IPS DF 6.9 (cell line): ENCODE data around the gene MVD.

Experiments
- DNase-seq: peaks from one replicate; pipeline ENCODE4 v3.0.0-alpha.2; 2013; ENCODE audit warnings: low read depth, low spot score
- H3K27ac ChIP-seq: one replicate; pipeline ENCODE4 v1.5.1; 2013; ENCODE audit warnings: low read length, control low read depth
- H3K27me3 ChIP-seq: 2 replicates; pipeline ENCODE4 v1.6.1; 2013; ENCODE audit warnings: mild to moderate bottlenecking, low read length; ENCODE audit not compliant: control insufficient read depth, insufficient read depth
- H3K36me3 ChIP-seq: 2 replicates; pipeline ENCODE4 v1.6.1; 2013; ENCODE audit warnings: low read length; ENCODE audit not compliant: control insufficient read depth, insufficient read depth
- H3K4me1 ChIP-seq: 2 replicates; pipeline ENCODE4 v1.6.1; 2013; ENCODE audit warnings: low read length; ENCODE audit not compliant: control insufficient read depth, insufficient read depth
- H3K4me3 ChIP-seq: 2 replicates; pipeline ENCODE4 v1.5.1; 2013; ENCODE audit warnings: mild to moderate bottlenecking, low read length
- H3K9me3 ChIP-seq: 2 replicates; pipeline ENCODE4 v1.6.1; 2013; ENCODE audit warnings: low read length, inconsistent platforms; ENCODE audit not compliant: control insufficient read depth, insufficient read depth
- WGBS: extraction: QIAGEN DNeasy Blood & Tissue Kit; methylation state at CpG from one replicate; pipeline ENCODE4 v1.1.7; 2013; ENCODE audit warnings: mixed read lengths, missing lambda C conversion rate; ENCODE audit not compliant: insufficient read length, insufficient coverage; 5-methylcytosine and 5-hydroxymethylcytosine counted together

Gene MVD

GRCh38 chr16:88690341-88691128 is 27.6 kb upstream of the MVD start:
- Histone ChIP-seq H3K36me3 (no peaks in the 10 kb centered on the region; the same call in 1 of the 2 replicates), H3K27ac (no peak overlapping the region), H3K4me1 (peaks cover 2% of the 10 kb centered on the region; the same call in 1 of the 2 replicates), H3K27me3 (no peaks in the 10 kb centered on the region), H3K9me3 (no peaks in the 10 kb centered on the region), H3K4me3 (no peak overlapping the region)
- no peak for DNase-seq
- no CpG with 5 or more reads among the region's 21 CpGs for WGBS

- no peaks in the 10 kb centered on the region for H3K9me3 ChIP-seq
- no peak for DNase-seq
- no peak overlapping the region for H3K27ac ChIP-seq
- H3K27me3 ChIP-seq: no peaks in the 10 kb centered on the region
- H3K36me3 ChIP-seq: no peaks in the 10 kb centered on the region; the same call in 1 of the 2 replicates
- WGBS: no CpG with 5 or more reads among the region's 28 CpGs
- peaks cover 2% of the 10 kb centered on the region; the same call in 1 of the 2 replicates for H3K4me1 ChIP-seq
- no peak overlapping the region for H3K4me3 ChIP-seq
These were observed 25.3 kb upstream of the MVD start for GRCh38 chr16:88688013-88688778.

- H3K9me3 ChIP-seq: no peaks in the 10 kb centered on the region
- WGBS: no CpG with 5 or more reads among the region's 3 CpGs
- no peak overlapping the region for H3K4me3 ChIP-seq
- H3K4me1 ChIP-seq: peaks cover 2% of the 10 kb centered on the region; the same call in 1 of the 2 replicates
- H3K36me3 ChIP-seq: no peaks in the 10 kb centered on the region; the same call in 1 of the 2 replicates
- no peak overlapping the region for H3K27ac ChIP-seq
- DNase-seq: no peak
- H3K27me3 ChIP-seq: no peaks in the 10 kb centered on the region
These were observed 24.8 kb upstream of the MVD start for GRCh38 chr16:88687676-88688012.

GRCh38 chr16:88687254-88687576 is 24.3 kb upstream of the MVD start:
- no peak for DNase-seq
- Histone ChIP-seq H3K36me3 (no peaks in the 10 kb centered on the region; the same call in 1 of the 2 replicates), H3K4me3 (no peak overlapping the region), H3K27ac (no peak overlapping the region), H3K4me1 (peaks cover 2% of the 10 kb centered on the region; the same call in 1 of the 2 replicates), H3K27me3 (no peaks in the 10 kb centered on the region), H3K9me3 (no peaks in the 10 kb centered on the region)
- no CpG with 5 or more reads among the region's 10 CpGs for WGBS

DNA sequence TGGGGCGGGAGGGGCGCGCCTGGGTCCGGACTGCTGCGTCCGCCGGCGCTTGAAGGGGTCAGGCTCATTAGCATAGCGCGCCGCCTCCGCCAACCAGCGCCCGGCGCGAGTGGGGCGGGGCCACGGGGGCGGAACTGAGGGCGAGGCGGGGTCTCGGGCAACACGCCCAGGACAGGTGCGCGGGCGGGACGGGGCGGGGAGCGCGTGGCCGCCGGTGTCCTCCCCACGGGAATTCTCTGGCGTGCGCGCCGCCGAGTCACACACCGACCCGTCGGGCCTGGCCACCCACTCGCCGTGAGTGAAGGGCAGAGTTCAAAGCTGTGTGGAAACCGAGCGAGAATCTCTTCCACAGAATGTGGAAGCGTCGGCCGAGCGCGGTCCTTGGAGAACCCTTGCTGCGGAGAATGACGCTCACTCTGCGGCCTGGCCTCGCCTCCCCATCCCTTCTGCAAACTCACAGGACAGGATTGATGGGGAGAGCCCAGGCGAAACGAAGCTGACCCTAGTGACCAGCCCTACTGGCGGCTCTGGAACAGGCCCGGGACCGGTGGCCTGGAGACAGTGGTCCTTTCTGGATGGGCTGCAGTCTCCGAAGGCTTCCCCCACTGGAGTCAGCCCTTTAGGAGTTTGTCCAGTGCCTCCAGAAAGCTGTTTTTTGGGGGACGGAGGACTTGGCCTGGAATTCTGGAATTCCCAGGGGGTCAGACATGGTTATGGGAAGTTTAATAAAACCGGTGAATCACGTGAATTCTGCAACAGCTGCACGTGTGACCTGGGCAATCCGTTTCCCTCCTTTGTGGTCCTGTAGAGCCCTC is 23.8 kb upstream of the MVD start, which contains the start of gene SNAI3:
Gene SNAI3 (minus strand): TSS at position 69 of the 815 bp plus-strand sequence. CDS start 101 bp downstream, outside the sequence.
- H3K27me3 ChIP-seq: no peaks in the 10 kb centered on the region
- H3K36me3 ChIP-seq: no peaks in the 10 kb centered on the region; the same call in 1 of the 2 replicates
- H3K4me1 ChIP-seq: peaks cover 2% of the 10 kb centered on the region; the same call in 1 of the 2 replicates
- DNase-seq: no peak
- peak within 1 kb of the TSS; percentile 58; the same call in 1 of the 2 replicates for H3K4me3 ChIP-seq
- WGBS: no CpG with 5 or more reads among the region's 65 CpGs
- H3K9me3 ChIP-seq: no peaks in the 10 kb centered on the region
- H3K27ac ChIP-seq: no peak within 1 kb of the TSS

DNA sequence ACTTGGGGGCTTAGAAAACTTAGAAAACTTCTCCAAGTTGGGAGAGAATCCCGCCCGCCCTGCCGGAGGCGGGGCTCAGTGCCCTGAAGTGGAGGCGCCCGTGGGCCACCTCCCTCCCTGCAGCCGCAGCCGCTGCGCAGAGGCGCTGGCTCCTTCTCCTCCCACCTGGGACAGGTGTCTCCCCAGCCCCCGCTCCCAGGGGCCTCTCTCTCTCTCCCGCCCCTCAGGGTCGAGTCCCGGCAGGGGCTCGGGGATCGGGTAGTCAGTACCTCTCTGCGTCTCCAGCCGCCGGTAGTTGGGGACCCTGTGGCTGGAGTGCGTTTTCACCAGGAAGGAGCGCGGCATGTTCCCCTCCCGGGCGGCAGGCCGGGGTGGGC is 23.2 kb upstream of the MVD start:
- Histone ChIP-seq H3K4me3 (peak overlapping the region; percentile 58; the same call in 1 of the 2 replicates), H3K27me3 (no peaks in the 10 kb centered on the region), H3K27ac (no peak overlapping the region), H3K4me1 (peaks cover 2% of the 10 kb centered on the region; the same call in 1 of the 2 replicates), H3K9me3 (no peaks in the 10 kb centered on the region), H3K36me3 (no peaks in the 10 kb centered on the region; the same call in 1 of the 2 replicates)
- DNase-seq: no peak
- no CpG with 5 or more reads among the region's 25 CpGs for WGBS

DNA sequence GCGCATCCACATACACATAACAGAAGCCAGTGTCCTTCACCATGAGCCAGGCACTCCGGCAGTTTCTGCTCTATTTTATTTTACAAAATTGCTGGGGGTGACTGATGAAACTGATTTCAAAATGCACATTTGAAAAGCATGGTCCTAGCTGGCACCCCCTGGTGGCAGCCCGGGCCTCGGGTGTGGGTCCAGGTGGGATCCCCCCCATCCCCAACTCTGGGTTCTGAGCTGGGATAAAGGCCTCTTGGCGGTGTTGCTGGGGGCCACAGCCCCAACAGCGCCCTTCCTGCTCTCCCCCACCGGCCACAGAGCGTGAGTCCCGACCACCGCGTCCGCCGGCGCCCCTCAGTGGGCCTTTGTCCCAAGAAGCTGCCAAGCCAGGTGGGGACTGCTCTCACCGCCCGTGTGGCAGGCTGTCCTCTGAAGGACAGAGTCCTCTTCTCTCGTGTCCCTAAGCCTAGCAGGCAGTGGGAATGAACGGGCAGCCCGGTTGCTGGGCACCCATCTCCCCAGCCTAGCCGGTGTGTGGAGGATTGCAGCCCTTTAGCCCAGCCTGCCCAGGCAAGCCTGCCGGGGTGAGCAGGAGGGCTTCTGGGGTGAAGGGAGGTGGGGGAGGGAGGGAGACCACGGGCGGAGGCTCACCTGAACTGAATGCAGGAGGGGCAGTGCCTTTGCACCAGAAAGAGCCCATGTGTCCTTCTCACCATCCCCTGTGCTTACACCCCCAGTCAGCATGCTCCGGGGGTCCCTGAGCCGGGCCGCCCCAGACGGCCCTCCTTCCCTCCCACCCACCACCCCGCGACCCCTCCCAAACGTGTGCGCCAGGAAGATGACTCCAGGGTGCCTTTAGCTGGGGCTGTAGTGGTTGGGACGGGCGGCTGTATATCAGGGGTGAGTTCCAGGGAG is 22.5 kb upstream of the MVD start:
- no peaks in the 10 kb centered on the region for H3K9me3 ChIP-seq
- no peak for DNase-seq
- peaks cover 2% of the 10 kb centered on the region; the same call in 1 of the 2 replicates for H3K4me1 ChIP-seq
- no peaks in the 10 kb centered on the region; the same call in 1 of the 2 replicates for H3K36me3 ChIP-seq
- WGBS: no CpG with 5 or more reads among the region's 33 CpGs
- H3K27ac ChIP-seq: no peak overlapping the region
- no peaks in the 10 kb centered on the region for H3K27me3 ChIP-seq
- peak overlapping the region; percentile 58; the same call in 1 of the 2 replicates for H3K4me3 ChIP-seq

DNA sequence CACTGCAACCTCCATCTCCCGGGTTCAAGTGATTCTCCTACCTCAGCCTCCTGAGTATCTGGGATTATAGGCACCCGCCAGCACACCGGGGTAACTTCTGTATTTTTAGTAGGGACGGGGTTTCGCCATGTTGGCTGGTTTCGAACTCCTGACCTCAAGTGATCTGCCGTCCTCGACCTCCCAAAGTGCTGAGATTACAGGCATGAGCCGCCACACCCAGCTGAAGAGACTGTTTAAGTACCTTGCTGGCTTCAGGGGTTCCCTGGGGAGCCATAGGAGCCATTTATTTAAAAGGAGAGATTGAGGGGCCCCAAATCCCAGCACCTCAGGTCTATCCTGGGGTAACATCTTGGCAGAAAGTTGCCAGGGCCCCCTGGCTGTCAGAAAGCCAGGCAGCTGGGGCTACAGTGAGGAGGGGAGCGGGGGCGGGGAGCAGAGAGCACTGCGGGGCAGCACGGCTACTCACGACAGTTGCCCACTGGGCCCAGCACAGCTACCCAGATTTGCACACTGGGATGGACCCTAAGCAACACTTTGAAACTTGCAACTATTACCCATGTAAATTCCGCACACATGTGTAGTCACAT is 21.8 kb upstream of the MVD start:
- H3K36me3 ChIP-seq: no peaks in the 10 kb centered on the region; the same call in 1 of the 2 replicates
- no CpG with 5 or more reads among the region's 15 CpGs for WGBS
- no peaks in the 10 kb centered on the region for H3K27me3 ChIP-seq
- no peak for DNase-seq
- H3K9me3 ChIP-seq: no peaks in the 10 kb centered on the region
- H3K4me3 ChIP-seq: no peak overlapping the region
- no peak overlapping the region for H3K27ac ChIP-seq
- H3K4me1 ChIP-seq: peaks cover 2% of the 10 kb centered on the region; the same call in 1 of the 2 replicates
